SK-N-SH (cell line): ENCODE data around the gene CDH22. TPM values are rescaled to one million over a fixed set of nuclear protein-coding genes. Genes with fewer than 3 reads are reported as not detected.

ENCODE experiments used
- CTCF ChIA-PET: fragments of 300-600, 350-600 bp; formaldehyde crosslinking; extraction: SDS; loops from one replicate; lab custom pipeline; 2021; lab: Yijun Ruan, JAX
- POLR2A ChIA-PET: fragments of 350-600 bp; sonication (Branson Sonifier 250); formaldehyde crosslinking; extraction: SDS; loops from one replicate; lab custom pipeline; 2020; ENCODE audit warnings: antibody characterized with exemption, inconsistent platforms; lab: Yijun Ruan, JAX
- DNase-seq: peaks from one replicate; pipeline ENCODE4 v3.0.0; 2012
- H2AFZ ChIP-seq: fragments of 200-600 bp; sonication (generic); 2 replicates; pipeline ENCODE4 v1.8.1; 2016; ENCODE audit warnings: antibody characterized with exemption, mild to moderate bottlenecking, low read depth
- H3F3A ChIP-seq: fragments of 200-600 bp; sonication (generic); replicated peaks from 2 replicates; pipeline ENCODE3; 2016; ENCODE audit warnings: antibody characterized with exemption, mild to moderate bottlenecking; ENCODE audit not compliant: insufficient read depth
- H3K27ac ChIP-seq, 2 experiments: fragments of 200-500 bp in 1 of 2; fragments of 200-600 bp in 1 of 2; sonication (Bioruptor generic) in 1 of 2; sonication (generic), shearing (Covaris generic) in 1 of 2; 2 replicates each; pipeline versions ENCODE4 v1.5.1 to v1.6.1; 2014 to 2016; ENCODE audit warnings: low read depth in 2 of 2, inconsistent platforms in 1 of 2, low read length in 1 of 2, mild to moderate bottlenecking in 1 of 2, mixed read lengths in 1 of 2
- H3K27me3 ChIP-seq: fragments of 200-600 bp; sonication (generic), shearing (Covaris generic); 2 replicates; pipeline ENCODE4 v1.6.1; 2016; ENCODE audit warnings: mixed run types; ENCODE audit not compliant: insufficient read depth
- H3K36me3 ChIP-seq, 2 experiments: fragments of 200-500 bp in 1 of 2; fragments of 200-600 bp in 1 of 2; sonication (Bioruptor generic) in 1 of 2; sonication (generic) in 1 of 2; replicated peaks in 1 of 2; 2 replicates each; pipeline versions ENCODE3 to v1.5.1; 2014 to 2016; ENCODE audit warnings: low read length in 1 of 2, mild to moderate bottlenecking in 1 of 2; ENCODE audit not compliant: insufficient read depth in 2 of 2, control insufficient read depth in 1 of 2
- H3K4me1 ChIP-seq, 2 experiments: fragments of 200-500 bp in 1 of 2; fragments of 200-600 bp in 1 of 2; sonication (Bioruptor generic) in 1 of 2; sonication (generic), shearing (Covaris generic) in 1 of 2; 2 replicates each; pipeline versions ENCODE4 v1.5.1 to v1.6.1; 2014 to 2016; ENCODE audit warnings: low read depth in 1 of 2, low read length in 1 of 2, mixed run types in 1 of 2; ENCODE audit not compliant: insufficient read depth in 2 of 2, control insufficient read depth in 1 of 2
- H3K4me2 ChIP-seq: fragments of 200-600 bp; sonication (generic), shearing (Covaris generic); 2 replicates; pipeline ENCODE4 v1.6.1; 2017; ENCODE audit warnings: mixed run types
- H3K4me3 ChIP-seq, 2 experiments: fragments of 200-500 bp in 1 of 2; fragments of 200-600 bp in 1 of 2; sonication (Bioruptor generic) in 1 of 2; sonication (generic), shearing (Covaris generic) in 1 of 2; 2 replicates each; pipeline versions ENCODE4 v1.5.1 to v1.8.1; 2014 to 2016; ENCODE audit warnings: low read depth in 2 of 2, inconsistent platforms in 1 of 2, low read length in 1 of 2, mild to moderate bottlenecking in 1 of 2, mixed read lengths in 1 of 2, moderate library complexity in 1 of 2
- H3K79me2 ChIP-seq: fragments of 200-600 bp; sonication (generic); 2 replicates; pipeline ENCODE4 v1.8.1; 2017; ENCODE audit warnings: mild to moderate bottlenecking; ENCODE audit not compliant: insufficient read depth
- H3K9ac ChIP-seq: fragments of 200-600 bp; sonication (generic); 2 replicates; pipeline ENCODE4 v1.6.1; 2017; ENCODE audit warnings: mixed run types
- H3K9me2 ChIP-seq: fragments of 200-600 bp; sonication (generic); 2 replicates; pipeline ENCODE4 v1.6.1; 2017; ENCODE audit warnings: mixed run types
- H3K9me3 ChIP-seq: fragments of 200-600 bp; sonication (generic); 2 replicates; pipeline ENCODE4 v1.6.1; 2017; ENCODE audit warnings: mixed run types, mild to moderate bottlenecking, moderate library complexity
- H4K20me1 ChIP-seq: fragments of 200-600 bp; sonication (generic); 2 replicates; pipeline ENCODE4 v1.6.1; 2017; ENCODE audit warnings: mild to moderate bottlenecking, mixed run types; ENCODE audit not compliant: insufficient read depth
- EP300 ChIP-seq, 2 experiments: IDR thresholded peaks; 2 replicates each; pipeline versions ENCODE4 v1.4.0 to v1.6.1; 2012; ENCODE audit warnings: borderline replicate concordance in 1 of 2, low read depth in 1 of 2, low read length in 1 of 2
- EZH2phosphoT487 ChIP-seq: fragments of 200-600 bp; sonication (generic); IDR thresholded peaks from 2 replicates; pipeline ENCODE4 v1.6.1; 2017; ENCODE audit warnings: low read depth, mixed run types, mild to moderate bottlenecking, antibody characterized with exemption, moderate library complexity, borderline replicate concordance
- FOXM1 ChIP-seq: IDR thresholded peaks from 2 replicates; pipeline ENCODE4 v1.4.0; 2012; ENCODE audit warnings: low read depth, mild to moderate bottlenecking
- GABPA ChIP-seq: IDR thresholded peaks from 2 replicates; pipeline ENCODE4 v1.4.0; 2012; ENCODE audit warnings: low read depth, mild to moderate bottlenecking
- JUND ChIP-seq: IDR thresholded peaks from 2 replicates; pipeline ENCODE4 v1.4.0; 2012
- MEF2A ChIP-seq: IDR thresholded peaks from 2 replicates; pipeline ENCODE4 v1.4.0; 2012; ENCODE audit warnings: low read depth, borderline replicate concordance
- NFIC ChIP-seq: IDR thresholded peaks from 2 replicates; pipeline ENCODE4 v1.4.0; 2012; ENCODE audit warnings: borderline replicate concordance
- NRF1 ChIP-seq: IDR thresholded peaks from 2 replicates; pipeline ENCODE4 v1.6.1; 2012; ENCODE audit warnings: low read depth, mild to moderate bottlenecking, low read length
- POLR2AphosphoS5 ChIP-seq: IDR thresholded peaks from 2 replicates; pipeline ENCODE4 v1.6.1; 2012; ENCODE audit warnings: low read depth, low read length
- RCOR1 ChIP-seq: fragments of 150-350 bp; IDR thresholded peaks from 2 replicates; pipeline ENCODE4 v1.6.1; 2017; ENCODE audit warnings: antibody characterized with exemption, low read length
- RFX5 ChIP-seq: IDR thresholded peaks from 2 replicates; pipeline ENCODE4 v1.6.1; 2012; ENCODE audit warnings: mild to moderate bottlenecking, improper control_type of control experiment, low read length
- RXRA ChIP-seq: IDR thresholded peaks from 2 replicates; pipeline ENCODE4 v1.4.0; 2012; ENCODE audit warnings: low read depth, mild to moderate bottlenecking, borderline replicate concordance
- SIN3A ChIP-seq: IDR thresholded peaks from 2 replicates; pipeline ENCODE4 v1.6.1; 2012; ENCODE audit warnings: low read depth, mild to moderate bottlenecking, low read length, moderate library complexity, borderline replicate concordance
- TAF1 ChIP-seq: IDR thresholded peaks from 2 replicates; pipeline ENCODE4 v1.6.1; 2012; ENCODE audit warnings: low read depth, mild to moderate bottlenecking, low read length, moderate library complexity, borderline replicate concordance
- TEAD4 ChIP-seq: IDR thresholded peaks from 2 replicates; pipeline ENCODE4 v1.4.0; 2012; ENCODE audit warnings: mild to moderate bottlenecking, borderline replicate concordance; ENCODE audit not compliant: insufficient read depth
- YY1 ChIP-seq: IDR thresholded peaks from 2 replicates; pipeline ENCODE4 v1.4.0; 2012; ENCODE audit warnings: low read depth, mild to moderate bottlenecking
- WGBS: methylation state at CpG from one replicate; pipeline ENCODE4 v1.1.6; 2017; ENCODE audit warnings: low lambda C conversion rate; 5-methylcytosine and 5-hydroxymethylcytosine counted together
- polyA plus RNA-seq, 3 experiments: library from polyadenylated mRNA; depleted of rRNA; stranded (reverse); fragments of >200 nt; gene quantifications; 2 replicates each; pipeline ENCODE4 v1.2.3, GENCODE V29; 2012
- TF ChIP-seq, protein P1 (sequence below): IDR thresholded peaks from 2 replicates; pipeline ENCODE4 v1.4.0; 2012; ENCODE audit warnings: low read depth, borderline replicate concordance
- TF ChIP-seq, protein P2 (sequence below): IDR thresholded peaks from 2 replicates; pipeline ENCODE4 v1.4.0; 2012; ENCODE audit warnings: low read depth
- TF ChIP-seq, protein P3 (sequence below): fragments of 200-600 bp; sonication (generic); IDR thresholded peaks from 2 replicates; pipeline ENCODE4 v1.6.1; 2017; ENCODE audit warnings: antibody characterized with exemption, mild to moderate bottlenecking, moderate library complexity
- TF ChIP-seq, protein P4 (sequence below): fragments of 150-350 bp; IDR thresholded peaks from 2 replicates; pipeline ENCODE4 v1.6.1; 2016; ENCODE audit warnings: mild to moderate bottlenecking, low read depth, low read length

The CDH22 gene
- polyA plus RNA-seq, 1 of the 3 experiments (the other 2 are of a cell fraction), result not detected

DNA sequence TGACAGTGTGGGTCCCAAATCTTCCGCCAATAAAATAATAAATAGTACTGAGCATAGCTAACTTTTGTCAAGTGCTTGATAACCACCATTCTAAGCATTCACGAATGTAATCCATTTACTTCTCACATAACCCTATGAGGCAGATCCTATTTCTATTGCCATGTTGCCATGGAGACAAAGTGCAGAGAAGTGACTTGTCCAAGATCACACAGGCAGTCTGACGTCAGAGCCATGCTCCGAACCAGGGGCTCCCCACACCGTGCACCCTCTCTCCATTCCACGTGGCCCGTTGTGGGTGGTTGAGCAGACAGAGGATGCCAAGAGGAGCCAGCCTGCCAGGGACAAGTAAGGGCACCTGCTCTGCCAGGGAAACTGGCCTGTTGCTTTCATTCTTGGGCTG, 38.9 kb downstream of the CDH22 start:
- H3K9ac ChIP-seq, result no peak overlapping the region
- ChIA-PET POLR2A (no interaction called here), CTCF (interaction anchor here (1.0 to 2.1 kb wide), 3 partner anchors 79 to 137 kb away, joined by 4 to 7 read pairs (median 6); no protein-coding TSS in a partner anchor)
- no peak overlapping the region for H3K4me2 ChIP-seq
- H4K20me1 ChIP-seq, result no peaks in the 10 kb centered on the region
- 43% methylated on average over 7 of the region's 7 CpGs for WGBS
- no peaks in the 10 kb centered on the region for H3K27me3 ChIP-seq
- no peak overlapping the region for H3K27ac ChIP-seq
- DNase-seq, result no peak
- H3K9me3 ChIP-seq, result no peaks in the 10 kb centered on the region
- no peaks in the 10 kb centered on the region for H3F3A ChIP-seq
- H2AFZ ChIP-seq, result no peak overlapping the region
- no peaks in the 10 kb centered on the region for H3K36me3 ChIP-seq
- peaks cover 0 to 12% of the 10 kb centered on the region in 2 experiments; a peak in 1 of 4 replicates for H3K4me1 ChIP-seq
- H3K79me2 ChIP-seq, result no peaks in the 10 kb centered on the region
- H3K4me3 ChIP-seq, result no peak overlapping the region
- H3K9me2 ChIP-seq, result no peaks in the 10 kb centered on the region
- TF ChIP-seq YY1, result no peak
- TF ChIP-seq, protein P1, sequence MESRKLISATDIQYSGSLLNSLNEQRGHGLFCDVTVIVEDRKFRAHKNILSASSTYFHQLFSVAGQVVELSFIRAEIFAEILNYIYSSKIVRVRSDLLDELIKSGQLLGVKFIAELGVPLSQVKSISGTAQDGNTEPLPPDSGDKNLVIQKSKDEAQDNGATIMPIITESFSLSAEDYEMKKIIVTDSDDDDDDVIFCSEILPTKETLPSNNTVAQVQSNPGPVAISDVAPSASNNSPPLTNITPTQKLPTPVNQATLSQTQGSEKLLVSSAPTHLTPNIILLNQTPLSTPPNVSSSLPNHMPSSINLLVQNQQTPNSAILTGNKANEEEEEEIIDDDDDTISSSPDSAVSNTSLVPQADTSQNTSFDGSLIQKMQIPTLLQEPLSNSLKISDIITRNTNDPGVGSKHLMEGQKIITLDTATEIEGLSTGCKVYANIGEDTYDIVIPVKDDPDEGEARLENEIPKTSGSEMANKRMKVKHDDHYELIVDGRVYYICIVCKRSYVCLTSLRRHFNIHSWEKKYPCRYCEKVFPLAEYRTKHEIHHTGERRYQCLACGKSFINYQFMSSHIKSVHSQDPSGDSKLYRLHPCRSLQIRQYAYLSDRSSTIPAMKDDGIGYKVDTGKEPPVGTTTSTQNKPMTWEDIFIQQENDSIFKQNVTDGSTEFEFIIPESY, result no peak
- TF ChIP-seq RXRA, result no peak
- no peak for TF ChIP-seq FOXM1
- no peak for TF ChIP-seq TAF1
- TF ChIP-seq RCOR1, result no peak
- no peak for TF ChIP-seq TEAD4
- no peak for TF ChIP-seq SIN3A
- no peak for TF ChIP-seq JUND
- no peak for TF ChIP-seq NFIC
- no peak for TF ChIP-seq GABPA
- TF ChIP-seq, protein P2, sequence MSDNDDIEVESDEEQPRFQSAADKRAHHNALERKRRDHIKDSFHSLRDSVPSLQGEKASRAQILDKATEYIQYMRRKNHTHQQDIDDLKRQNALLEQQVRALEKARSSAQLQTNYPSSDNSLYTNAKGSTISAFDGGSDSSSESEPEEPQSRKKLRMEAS, result no peak
- TF ChIP-seq EZH2phosphoT487, result no peak
- TF ChIP-seq RFX5, result no peak
- no peak for TF ChIP-seq MEF2A
- TF ChIP-seq, protein P3, sequence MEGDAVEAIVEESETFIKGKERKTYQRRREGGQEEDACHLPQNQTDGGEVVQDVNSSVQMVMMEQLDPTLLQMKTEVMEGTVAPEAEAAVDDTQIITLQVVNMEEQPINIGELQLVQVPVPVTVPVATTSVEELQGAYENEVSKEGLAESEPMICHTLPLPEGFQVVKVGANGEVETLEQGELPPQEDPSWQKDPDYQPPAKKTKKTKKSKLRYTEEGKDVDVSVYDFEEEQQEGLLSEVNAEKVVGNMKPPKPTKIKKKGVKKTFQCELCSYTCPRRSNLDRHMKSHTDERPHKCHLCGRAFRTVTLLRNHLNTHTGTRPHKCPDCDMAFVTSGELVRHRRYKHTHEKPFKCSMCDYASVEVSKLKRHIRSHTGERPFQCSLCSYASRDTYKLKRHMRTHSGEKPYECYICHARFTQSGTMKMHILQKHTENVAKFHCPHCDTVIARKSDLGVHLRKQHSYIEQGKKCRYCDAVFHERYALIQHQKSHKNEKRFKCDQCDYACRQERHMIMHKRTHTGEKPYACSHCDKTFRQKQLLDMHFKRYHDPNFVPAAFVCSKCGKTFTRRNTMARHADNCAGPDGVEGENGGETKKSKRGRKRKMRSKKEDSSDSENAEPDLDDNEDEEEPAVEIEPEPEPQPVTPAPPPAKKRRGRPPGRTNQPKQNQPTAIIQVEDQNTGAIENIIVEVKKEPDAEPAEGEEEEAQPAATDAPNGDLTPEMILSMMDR, result no peak
- TF ChIP-seq, protein P4, sequence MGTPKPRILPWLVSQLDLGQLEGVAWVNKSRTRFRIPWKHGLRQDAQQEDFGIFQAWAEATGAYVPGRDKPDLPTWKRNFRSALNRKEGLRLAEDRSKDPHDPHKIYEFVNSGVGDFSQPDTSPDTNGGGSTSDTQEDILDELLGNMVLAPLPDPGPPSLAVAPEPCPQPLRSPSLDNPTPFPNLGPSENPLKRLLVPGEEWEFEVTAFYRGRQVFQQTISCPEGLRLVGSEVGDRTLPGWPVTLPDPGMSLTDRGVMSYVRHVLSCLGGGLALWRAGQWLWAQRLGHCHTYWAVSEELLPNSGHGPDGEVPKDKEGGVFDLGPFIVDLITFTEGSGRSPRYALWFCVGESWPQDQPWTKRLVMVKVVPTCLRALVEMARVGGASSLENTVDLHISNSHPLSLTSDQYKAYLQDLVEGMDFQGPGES, result no peak
- no peak for TF ChIP-seq NRF1
- no peak for TF ChIP-seq EP300 (IDR thresholded peaks at IDR 0.05; ENCODE audit: borderline replicate concordance in 1 of 2, low read depth in 1 of 2, low read length in 1 of 2)
- no peak for TF ChIP-seq POLR2AphosphoS5
